Medulla oblongata (tissue), 1 donor: ENCODE data around the gene CREB3L2.
"Not testable (repeated sequence)": the region's sequence is repeated elsewhere in the genome, so short reads cannot be mapped to it uniquely, and the experiment has no call there.

Experiments
- DNase-seq: peaks from one replicate; pipeline ENCODE4 v3.0.0-alpha.2; 2015; ENCODE audit errors: extremely low spot score

Gene CREB3L2

DNA sequence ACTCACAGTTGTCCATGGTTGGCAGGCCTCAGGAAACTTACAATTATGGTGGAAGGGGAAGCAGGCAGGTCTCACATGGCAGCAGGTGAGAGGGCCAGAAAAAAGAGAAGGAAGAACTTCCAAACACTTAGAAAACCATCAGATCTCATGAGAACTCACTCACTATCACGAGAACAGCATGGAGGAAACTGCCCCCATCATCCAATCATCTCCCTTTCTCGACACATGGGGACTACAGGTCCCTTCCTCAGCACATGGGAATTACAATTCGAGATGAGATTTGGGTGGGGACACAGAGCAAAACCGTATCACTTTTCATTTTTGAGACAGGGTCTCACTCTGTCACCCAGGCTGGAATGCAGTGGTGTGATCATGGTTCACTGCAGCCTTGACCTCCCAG lies 12.3 kb upstream of the CREB3L2 start:
- not testable (repeated sequence) for DNase-seq

- no peak for DNase-seq
These were observed 7.4 kb upstream of the CREB3L2 start for GRCh38 chr7:138009350-138009653.

- peak; percentile 95 for DNase-seq
These were observed 6.9 kb upstream of the CREB3L2 start for GRCh38 chr7:138008588-138009349.

DNA sequence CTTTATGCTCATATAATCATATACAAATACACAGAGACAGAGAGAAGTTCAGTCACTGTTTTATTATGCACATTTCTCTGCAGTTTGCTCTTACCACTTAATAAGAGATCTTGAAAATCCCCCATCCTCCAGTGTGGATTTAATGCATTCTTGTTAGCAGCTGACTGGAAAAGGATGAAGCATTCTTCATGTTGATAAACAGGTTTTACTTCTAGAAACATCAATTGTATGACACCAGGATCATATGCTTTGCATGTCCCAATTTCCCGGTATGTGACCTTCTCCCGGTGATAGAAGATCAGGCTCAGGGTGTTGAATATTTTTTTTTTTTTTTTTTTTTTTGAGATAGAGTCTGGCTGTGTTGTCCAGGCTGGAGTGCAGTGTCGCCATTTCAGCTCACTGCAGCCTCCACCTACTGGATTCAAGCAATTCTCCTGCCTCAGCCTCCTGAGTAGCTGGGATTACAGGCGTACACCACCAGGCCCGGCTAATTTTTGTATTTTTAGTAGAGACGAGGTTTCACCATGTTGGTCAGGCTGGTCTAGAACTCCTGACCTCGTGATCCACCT lies 6.2 kb upstream of the CREB3L2 start:
- DNase-seq, result no peak

DNA sequence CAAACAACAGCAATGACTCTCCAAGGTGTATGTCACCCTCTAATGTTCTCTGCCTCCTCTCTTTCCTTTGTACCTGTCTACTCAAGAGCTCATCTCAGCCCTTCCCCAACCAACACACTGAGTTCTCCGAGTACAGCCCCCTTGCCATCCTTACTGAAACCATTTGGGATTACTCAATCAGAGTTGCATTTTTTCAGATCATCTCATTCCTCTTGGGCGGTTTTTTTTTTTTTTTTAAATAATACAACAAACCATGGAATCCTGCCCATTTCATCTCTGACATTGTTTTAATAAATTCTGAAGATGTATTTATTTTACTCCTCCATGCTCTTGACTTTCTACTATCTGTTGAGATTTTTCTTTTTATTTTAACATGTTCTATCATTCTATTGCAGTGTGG lies 4.2 kb upstream of the CREB3L2 start:
- DNase-seq, result no peak

GRCh38 chr7:138004936-138005335 lies 3.0 kb upstream of the CREB3L2 start:
- no peak for DNase-seq

DNA sequence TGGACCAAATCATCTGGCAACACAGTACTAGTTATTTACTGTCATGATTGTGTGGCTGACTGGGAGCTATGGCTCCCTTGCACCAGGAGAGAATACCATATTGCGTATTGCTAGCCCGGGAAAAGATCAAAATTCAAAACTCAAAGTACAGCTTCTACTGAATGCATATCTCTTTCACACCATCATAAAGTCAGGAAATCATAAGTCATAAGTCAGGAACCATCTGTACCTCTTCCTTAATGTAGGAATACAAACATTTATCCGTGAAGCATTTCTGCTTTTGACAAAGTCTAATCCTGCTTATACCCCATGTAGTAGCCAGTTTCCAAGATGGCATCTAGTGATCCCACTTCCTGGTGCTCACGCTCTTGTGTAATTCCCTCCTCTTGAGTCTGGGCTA lies 2.2 kb upstream of the CREB3L2 start:
- no peak for DNase-seq

GRCh38 chr7:138002828-138003189 lies 923 bp upstream of the CREB3L2 start:
- DNase-seq, result no peak

DNA sequence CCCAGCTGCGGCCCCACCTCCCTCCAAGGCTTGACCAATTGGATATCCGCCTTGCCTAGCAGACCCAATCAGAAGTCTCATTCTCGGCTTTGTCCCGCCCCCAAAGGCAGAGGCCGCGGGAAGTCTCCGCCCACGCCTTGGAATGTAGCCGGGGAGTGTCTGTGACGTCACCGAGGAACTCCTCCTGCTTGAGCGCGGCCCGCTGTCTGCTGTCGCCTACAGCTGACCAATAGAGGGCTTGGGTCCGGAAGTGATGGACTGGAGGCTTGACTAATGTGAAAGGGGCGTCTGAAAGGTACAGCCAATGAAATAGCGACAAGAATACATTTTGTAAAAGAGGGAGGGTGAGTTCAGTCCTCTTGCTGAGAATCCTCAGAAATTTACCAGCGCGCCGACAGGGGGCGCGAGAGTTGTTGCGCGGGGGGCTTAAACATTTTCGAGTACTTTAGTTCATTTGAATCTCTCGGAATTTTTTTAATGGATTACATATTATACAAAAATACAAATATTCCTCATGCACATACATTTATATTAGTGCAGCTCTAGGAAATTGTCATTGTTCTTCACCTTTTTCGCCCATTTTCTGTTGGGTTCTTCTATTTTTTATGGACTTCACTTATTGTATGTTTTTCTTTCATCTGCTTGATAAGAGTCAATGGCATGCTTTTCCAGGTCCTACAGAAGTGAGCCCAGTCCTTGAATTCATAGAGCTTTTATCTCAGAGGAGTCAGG lies 376 bp upstream of the CREB3L2 start:
- peak; percentile 100 for DNase-seq

DNA sequence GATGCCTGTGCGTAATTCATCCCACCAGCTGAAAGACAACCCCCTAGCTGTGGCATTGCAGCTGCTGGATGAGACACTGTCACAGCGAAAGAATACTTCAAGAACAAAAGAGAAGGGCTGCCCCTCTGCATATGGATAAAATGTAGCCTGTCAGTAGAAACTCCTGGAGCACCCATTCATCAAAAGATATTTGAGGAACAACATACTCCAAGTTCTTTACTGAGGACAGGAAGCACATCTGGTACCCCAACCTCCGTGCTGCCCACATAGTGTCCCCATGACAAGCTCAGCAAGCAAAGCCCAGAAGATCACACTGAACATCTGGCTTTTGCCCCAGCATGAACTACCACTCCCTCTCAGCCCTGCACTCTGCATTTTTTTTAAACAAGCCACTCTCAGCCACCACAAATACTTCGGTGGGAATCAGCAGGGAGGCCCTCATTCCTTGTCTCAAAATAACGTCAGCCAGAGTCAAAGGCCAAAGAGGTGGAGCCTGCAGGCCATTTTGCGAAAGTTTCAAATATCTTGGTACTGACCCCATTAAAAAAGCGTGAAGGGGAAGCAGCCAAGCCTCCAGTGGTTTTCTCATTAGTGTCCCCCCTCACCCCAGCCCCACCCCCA lies 1.7 kb downstream of the CREB3L2 start:
- peak; percentile 48 for DNase-seq

DNA sequence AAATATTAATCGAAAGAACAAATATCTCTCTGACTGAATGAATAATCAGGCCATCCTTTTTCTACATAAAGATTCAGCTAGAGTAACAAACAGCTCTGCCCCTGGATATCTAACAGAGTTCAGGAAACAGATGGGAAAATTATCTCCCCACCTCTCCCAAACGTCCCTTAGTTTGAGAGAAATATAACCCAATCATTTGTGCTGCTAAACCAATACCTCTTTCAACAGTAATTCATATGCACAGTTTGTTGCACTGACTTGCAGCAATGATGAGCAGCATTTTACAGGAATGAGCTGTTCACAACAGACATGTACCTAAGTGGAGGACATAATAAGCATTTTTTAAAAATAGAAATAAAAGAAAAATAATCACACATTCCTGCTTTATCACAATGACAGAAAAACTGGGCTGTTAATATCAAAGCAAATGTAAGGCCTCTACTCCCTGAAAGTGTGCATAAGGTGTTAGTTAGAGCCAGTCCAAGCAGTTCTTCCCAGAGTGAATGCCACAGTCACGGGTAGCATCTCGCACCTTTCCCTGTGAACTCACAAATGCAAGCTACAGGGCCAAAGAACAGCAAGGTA lies 2.3 kb downstream of the CREB3L2 start:
- DNase-seq, result no peak

DNA sequence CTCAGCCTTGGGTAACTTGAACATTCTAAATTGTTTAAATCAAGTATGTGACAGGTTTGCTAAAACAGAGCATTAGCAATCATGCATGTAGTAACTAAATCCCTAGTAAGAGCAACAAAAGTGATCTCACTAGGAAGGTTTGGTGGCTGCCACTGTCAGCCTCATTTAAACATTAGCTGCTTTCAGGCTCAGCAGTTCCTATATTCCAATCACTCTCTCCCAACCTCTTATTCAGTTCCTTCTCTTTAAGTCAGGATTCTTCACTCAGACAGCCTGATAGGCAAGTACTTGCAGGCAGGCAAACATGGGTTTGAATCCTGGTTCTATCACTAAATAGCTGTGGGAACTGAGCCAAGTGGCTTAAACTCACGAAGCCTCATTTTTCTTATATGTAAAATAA lies 3.6 kb downstream of the CREB3L2 start:
- no peak for DNase-seq

DNA sequence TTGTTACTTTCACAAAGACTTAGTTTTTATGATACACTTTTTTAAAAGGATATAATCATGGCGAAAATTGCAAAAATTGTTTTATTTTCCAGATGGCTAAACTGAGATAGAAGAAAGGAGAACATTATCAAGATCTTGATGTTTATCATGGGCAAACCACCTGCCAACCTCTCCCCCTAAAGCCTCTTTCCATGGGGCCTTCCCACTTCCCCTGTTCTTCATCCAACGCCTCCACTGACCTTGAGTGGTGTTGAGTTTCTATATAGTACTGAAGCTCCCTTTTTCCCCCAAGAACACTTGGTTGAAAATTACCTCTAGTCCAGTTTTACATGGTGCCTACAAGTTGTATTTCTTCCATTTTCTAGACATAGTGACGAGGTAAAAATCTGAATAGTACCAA lies 5.0 kb downstream of the CREB3L2 start:
- no peak for DNase-seq

- peak; percentile 42 for DNase-seq
These were observed 5.5 kb downstream of the CREB3L2 start for GRCh38 chr7:137996386-137996851.

DNA sequence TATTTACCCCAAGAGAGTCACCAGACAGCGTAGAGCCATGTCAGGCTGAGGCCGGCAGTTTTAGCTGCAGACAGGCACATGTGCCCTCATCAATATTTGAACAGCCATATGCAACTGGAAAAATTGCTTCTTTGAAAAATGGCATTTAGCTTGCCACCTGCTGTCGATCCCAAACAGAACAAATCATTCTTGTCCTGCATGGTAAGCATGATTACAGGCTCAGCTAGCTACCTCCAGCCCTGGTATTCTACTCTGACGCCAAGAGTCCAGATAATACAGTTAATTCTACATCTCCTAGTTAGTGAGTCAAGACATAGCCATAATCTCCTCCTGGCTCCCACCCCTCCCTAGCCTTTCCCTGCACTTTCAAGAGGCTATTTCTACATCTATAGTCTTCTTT lies 7.7 kb downstream of the CREB3L2 start:
- DNase-seq, result no peak

DNA sequence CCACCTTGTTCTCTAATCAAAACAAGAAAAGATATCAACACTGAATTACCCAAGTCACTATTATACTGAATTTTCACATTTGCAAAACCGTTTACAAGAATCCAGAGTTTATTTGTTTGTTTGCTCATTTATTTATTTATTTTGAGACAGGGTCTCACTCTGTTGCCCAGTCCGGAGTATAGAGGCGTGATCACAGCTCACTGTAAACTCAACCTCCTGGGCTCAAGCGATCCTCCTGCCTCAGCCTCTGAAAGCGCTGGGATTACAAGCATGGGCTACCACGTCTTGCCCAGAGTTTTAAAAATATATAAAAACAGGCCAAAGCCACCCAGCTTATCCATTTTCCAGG lies 8.5 kb downstream of the CREB3L2 start:
- no peak for DNase-seq

- DNase-seq, result no peak
These were observed 9.1 kb downstream of the CREB3L2 start for GRCh38 chr7:137992550-137993394.

DNA sequence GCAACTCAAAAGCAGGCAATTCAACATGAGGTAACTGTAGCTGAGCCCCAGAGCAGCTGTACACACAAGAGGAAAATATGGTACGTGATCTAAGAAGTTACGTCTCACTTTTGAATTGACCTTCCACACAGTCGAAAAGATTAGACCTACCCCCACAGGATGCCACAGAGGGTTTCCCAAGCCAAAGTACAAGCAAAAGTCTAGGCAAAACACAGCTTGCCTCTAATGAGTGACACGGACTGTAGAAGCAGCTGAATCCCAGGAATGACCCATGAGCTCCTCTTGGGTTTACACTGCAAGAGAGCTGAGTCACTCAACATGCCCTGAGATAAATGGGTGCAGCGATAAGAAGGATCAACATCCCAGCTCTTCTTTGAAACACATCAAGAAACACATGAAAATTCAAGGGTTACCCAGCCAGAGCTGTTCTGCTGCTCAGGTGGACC lies 9.8 kb downstream of the CREB3L2 start:
- no peak for DNase-seq

DNA sequence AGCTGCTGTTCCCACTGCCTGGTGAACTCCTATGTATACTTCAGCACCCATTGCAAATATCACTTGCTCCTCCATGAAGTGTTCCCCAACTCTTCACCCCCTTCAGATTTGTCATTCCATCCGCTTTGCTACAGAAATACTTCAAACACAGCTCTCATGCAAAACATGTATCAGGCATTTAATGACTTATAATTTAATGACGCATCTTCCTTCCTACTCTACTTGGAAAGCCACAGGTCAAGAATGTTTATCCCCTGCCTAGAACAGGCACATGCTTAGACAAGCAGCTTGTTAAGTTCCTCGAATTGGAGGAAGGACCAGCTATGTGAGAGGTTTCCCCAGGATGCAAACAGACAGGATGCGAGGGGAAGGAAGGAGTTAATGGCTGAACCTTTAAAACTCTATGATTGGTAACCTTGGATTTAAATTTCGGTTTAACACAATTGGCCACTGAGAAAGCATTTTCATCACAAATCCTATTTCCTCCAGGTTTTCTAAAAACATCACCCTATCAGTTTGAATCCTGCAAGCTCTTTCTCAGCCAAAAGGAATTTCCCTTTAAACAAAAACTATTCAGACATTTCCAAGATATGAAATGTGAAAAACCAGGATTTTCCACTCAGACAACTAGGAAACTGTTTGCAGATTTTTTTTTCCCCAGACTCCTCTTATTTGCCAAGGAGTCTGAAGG lies 11.5 kb downstream of the CREB3L2 start:
- no peak for DNase-seq

DNA sequence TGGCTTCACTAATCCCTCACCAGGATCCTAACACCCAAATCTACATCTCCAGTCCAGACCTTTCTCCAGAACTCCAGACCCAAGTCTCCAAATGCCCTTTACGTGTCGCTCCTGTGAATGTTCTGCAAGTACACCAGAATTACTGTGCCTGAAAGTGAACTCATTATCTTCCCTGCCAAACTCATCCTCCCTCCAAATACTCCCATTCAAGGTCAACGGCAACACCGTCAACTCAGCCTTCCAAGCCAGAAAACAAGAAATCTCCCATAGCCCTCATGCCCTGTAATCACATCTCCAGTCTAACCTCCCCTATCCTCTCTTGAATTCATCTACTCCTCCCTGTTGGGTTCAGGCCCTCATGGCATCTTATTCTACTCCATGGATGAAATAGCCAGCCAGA lies 12.3 kb downstream of the CREB3L2 start:
- DNase-seq, result no peak

- no peak for DNase-seq
These were observed 12.8 kb downstream of the CREB3L2 start for GRCh38 chr7:137989094-137989493.
